ENCODE data around the gene ACAP2.
A peak's percentile ranks its signal among the peaks of the same experiment; 100 is the strongest.
"Not testable (repeated sequence)": the region's sequence is repeated elsewhere in the genome, so short reads cannot be mapped to it uniquely, and the experiment has no call there.

Gene ACAP2, protein sequence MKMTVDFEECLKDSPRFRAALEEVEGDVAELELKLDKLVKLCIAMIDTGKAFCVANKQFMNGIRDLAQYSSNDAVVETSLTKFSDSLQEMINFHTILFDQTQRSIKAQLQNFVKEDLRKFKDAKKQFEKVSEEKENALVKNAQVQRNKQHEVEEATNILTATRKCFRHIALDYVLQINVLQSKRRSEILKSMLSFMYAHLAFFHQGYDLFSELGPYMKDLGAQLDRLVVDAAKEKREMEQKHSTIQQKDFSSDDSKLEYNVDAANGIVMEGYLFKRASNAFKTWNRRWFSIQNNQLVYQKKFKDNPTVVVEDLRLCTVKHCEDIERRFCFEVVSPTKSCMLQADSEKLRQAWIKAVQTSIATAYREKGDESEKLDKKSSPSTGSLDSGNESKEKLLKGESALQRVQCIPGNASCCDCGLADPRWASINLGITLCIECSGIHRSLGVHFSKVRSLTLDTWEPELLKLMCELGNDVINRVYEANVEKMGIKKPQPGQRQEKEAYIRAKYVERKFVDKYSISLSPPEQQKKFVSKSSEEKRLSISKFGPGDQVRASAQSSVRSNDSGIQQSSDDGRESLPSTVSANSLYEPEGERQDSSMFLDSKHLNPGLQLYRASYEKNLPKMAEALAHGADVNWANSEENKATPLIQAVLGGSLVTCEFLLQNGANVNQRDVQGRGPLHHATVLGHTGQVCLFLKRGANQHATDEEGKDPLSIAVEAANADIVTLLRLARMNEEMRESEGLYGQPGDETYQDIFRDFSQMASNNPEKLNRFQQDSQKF

DNA sequence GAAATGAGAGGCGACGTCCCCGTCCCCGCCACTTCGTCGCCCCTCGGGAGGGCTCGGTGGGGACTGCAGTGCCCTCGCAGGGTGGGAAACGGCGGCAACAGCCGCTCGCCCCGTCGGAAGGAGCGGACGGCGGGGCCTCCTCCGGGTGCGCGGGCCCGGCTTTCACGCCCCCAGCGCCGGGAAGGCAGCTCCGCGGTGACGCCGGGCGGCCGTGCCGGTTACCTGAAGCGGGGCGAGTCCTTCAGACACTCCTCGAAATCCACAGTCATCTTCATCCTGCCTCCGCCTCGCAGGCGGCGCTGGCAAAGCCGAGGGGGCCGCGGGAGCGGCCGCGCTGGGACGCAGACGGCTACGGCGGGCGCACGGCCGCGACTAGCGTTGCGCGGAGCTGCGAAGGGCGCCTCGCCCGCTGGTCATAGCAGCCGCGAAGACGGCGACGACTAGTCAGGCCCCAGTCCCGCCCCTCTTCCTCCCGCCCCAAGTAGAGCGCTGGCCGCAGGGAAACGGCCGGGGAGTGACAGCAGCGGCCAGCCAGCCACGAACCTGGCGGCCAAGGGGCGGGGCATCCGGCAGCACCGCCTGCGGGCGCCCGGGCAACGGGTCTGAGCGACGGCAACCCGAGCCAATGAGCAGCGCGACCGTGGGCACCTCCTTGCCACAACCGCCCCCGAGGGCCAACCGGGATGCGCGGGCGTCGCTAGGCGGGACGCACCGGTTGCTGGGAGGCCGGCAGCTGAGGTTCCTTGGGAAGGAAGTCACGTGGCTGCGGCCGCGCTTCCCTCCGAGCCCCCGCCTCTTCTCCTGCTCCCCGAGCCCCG is at the start of gene ACAP2:
Gene ACAP2 (minus strand): TSS at position 448 of the 818 bp plus-strand sequence. CDS start 173 bp downstream, at position 275.
- Mint-ChIP-seq H3K4me3 (peak within 1 kb of the TSS; percentile 93 to 96), H3K36me3 (peaks cover 0 to 6% of the 10 kb centered on the region in 2 donors), H3K27me3 (no peaks in the 10 kb centered on the region), H3K4me1 (peaks cover 13 to 33% of the 10 kb centered on the region in 2 donors), H3K9me3 (no peaks in the 10 kb centered on the region), H3K27ac (peak within 1 kb of the TSS; percentile 96)
- peak; percentile 100 for DNase-seq
- ATAC-seq (replicated peaks) = peak; percentile 89 to 93

DNA sequence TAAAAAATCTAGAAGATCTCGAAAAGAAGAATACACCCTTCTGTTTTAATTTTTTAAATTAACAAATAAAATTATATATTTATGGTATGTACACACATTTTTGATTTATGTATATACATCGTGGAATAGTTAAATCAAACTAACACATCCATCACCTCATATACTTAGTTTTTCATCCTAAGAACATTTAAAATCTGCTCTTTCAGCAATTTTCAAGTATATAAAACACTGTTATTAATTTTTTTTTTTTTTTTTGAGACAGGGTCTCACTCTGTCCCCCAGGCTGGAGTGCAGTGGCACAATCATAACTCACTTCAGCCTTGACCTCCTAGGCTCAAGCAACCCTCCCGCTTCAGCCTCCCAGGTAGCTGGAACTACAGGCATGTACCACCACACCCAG is 32.8 kb upstream of the ACAP2 start:
- ATAC-seq (replicated peaks) (no peak), DNase-seq (no peak)
- no peaks in the 10 kb centered on the region for H3K4me1 Mint-ChIP-seq
- H3K4me3 Mint-ChIP-seq = no peak overlapping the region
- peaks cover 24 to 27% of the 10 kb centered on the region in 2 donors for H3K27me3 Mint-ChIP-seq
- H3K36me3 Mint-ChIP-seq = no peaks in the 10 kb centered on the region
- H3K27ac Mint-ChIP-seq = no peak overlapping the region
- H3K9me3 Mint-ChIP-seq = no peaks in the 10 kb centered on the region

DNA sequence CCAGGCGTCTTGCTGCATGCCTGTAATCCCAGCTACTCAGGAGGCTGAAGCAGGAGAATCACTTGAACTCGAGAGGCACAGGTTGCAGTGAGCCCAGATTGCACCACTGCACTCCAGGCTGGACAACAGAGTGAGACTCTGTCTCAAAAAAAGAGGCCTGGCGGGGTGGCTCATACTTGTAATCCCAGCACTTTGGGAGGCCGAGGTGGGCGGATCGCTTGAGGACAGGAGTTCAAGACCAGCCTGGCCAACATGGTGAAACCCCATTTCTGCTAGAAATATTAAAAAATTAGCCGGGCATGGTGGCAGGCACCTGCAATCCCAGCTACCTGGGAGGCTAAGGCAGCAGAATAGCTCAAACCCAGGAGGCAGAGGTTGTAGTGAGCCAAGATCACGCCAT is 32.3 kb upstream of the ACAP2 start:
- not testable (repeated sequence) for DNase-seq

DNA sequence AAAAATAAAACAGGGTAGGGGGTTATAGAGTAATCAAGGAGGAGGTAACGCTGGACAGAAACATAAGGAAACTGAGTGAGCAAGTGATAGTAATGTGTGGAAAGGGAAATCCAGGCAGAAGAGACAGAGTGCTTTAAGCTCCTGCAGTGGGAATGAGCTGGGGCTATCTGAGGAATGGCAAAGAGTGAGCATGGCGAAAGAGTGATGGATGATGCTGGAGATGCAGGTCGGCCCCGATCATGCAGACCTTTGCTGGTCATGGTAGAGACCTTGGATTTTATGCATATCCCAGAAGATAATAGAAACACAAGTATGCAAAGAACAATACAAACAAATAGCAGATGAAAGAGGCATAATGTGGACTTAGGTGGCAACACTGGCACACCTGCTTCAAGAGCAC is 26.0 kb upstream of the ACAP2 start:
- Mint-ChIP-seq H3K36me3 (peaks cover 1 to 11% of the 10 kb centered on the region in 2 donors), H3K9me3 (peaks cover 9 to 13% of the 10 kb centered on the region in 2 donors), H3K4me3 (no peak overlapping the region), H3K27me3 (peaks cover 0 to 5% of the 10 kb centered on the region in 2 donors), H3K27ac (peak overlapping the region; percentile 2), H3K4me1 (peaks cover 6 to 14% of the 10 kb centered on the region in 2 donors)
- ATAC-seq (replicated peaks) (no peak), DNase-seq (no peak)

More for the DNA sequence above, 32.3 kb upstream of the ACAP2 start:
- H3K4me1 Mint-ChIP-seq; ATAC-seq (replicated peaks); H3K36me3 Mint-ChIP-seq; H3K9me3 Mint-ChIP-seq; H3K27ac Mint-ChIP-seq; H3K4me3 Mint-ChIP-seq: not testable (repeated sequence)
- peaks cover 24 to 27% of the 10 kb centered on the region in 2 donors for H3K27me3 Mint-ChIP-seq

DNA sequence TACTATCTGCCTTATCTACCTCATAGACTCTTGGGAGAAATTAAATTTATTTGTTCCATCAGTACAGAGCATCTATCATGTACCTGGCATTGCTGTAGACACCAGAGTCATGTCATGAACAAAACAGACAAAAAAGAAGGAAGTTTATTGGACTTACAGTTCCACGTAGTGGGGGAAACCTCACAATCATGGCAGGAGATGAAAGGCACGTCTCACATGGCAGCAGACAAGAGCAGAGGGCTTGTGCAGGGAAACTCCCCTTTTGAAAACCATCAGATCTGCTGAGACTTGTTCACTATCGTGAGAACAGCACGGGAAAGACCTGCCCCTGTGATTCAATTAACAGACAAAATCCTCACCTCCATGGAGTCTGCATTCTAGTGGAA is 25.6 kb upstream of the ACAP2 start:
- DNase-seq (no peak), ATAC-seq (replicated peaks) (peak; percentile 25 to 62)
- Mint-ChIP-seq H3K4me3 (no peak overlapping the region), H3K27me3 (peaks cover 0 to 5% of the 10 kb centered on the region in 2 donors), H3K9me3 (peaks cover 9 to 13% of the 10 kb centered on the region in 2 donors), H3K4me1 (peaks cover 6 to 14% of the 10 kb centered on the region in 2 donors), H3K36me3 (peaks cover 1 to 11% of the 10 kb centered on the region in 2 donors), H3K27ac (peak overlapping the region; percentile 37)

DNA sequence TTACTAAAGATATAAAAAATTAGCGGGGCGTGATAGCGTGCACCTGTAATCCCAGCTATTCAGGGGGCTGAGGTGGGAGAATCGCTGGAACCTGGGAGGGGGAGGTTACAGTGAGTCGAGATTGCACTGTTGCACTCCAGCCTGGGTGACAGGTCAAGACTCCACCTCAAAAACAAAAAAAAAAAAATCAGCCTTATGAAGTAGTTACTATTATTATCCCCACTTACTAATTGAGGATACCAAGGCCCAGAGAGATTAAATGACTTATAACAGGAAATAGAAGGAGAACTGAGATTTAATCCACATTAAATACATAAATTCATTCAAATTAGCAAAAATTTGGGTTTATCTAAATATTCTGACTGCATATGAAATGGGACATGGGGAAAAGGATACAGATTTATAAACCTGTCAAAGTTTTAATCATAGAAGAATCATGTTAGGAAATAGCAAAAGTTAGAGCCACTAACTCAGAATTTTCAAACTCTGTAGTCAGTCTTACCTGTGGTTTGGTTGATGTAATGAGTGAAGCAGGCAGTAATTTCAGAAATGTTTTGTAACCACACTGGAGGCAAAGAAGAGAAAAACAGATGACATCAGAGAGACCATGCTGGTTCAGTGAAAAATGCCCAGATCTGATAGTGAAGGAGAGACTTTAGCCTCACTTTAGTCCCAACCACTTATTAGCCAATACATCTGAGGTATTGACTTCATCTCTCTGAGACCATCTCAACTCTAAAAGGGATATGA is 25.0 kb upstream of the ACAP2 start:
- Mint-ChIP-seq H3K27me3 (peaks cover 0 to 5% of the 10 kb centered on the region in 2 donors), H3K36me3 (peaks cover 1 to 11% of the 10 kb centered on the region in 2 donors), H3K4me1 (peaks cover 6 to 14% of the 10 kb centered on the region in 2 donors), H3K4me3 (no peak overlapping the region), H3K9me3 (peaks cover 9 to 13% of the 10 kb centered on the region in 2 donors), H3K27ac (peak overlapping the region; percentile 37)
- DNase-seq = no peak
- peak; percentile 73 to 87 for ATAC-seq (replicated peaks)

DNA sequence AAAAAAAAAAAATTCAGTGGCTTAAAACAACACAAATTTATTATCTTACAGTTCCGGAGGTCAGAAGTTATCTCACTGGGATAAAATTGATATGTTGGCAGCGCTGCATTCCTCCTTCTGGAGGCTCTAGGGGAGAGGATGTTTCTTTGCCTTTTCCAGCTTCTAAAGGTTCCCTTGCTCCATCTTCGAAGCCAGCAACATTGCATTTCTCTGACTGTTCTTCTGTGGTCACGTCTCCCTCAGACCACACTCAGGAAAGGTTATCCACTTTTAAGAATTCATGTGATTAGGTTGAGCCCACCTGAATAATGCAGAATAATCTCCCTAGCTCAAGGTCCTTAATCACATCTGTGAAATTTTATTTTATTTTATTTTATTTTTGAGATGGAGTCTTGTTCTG is 23.4 kb upstream of the ACAP2 start:
- peaks cover 6 to 14% of the 10 kb centered on the region in 2 donors for H3K4me1 Mint-ChIP-seq
- H3K27me3 Mint-ChIP-seq = no peaks in the 10 kb centered on the region
- no peak overlapping the region for H3K4me3 Mint-ChIP-seq
- no peak overlapping the region for H3K27ac Mint-ChIP-seq
- peaks cover 9 to 13% of the 10 kb centered on the region in 2 donors for H3K9me3 Mint-ChIP-seq
- peaks cover 1 to 11% of the 10 kb centered on the region in 2 donors for H3K36me3 Mint-ChIP-seq
- DNase-seq = no peak
- no peak for ATAC-seq (replicated peaks)

DNA sequence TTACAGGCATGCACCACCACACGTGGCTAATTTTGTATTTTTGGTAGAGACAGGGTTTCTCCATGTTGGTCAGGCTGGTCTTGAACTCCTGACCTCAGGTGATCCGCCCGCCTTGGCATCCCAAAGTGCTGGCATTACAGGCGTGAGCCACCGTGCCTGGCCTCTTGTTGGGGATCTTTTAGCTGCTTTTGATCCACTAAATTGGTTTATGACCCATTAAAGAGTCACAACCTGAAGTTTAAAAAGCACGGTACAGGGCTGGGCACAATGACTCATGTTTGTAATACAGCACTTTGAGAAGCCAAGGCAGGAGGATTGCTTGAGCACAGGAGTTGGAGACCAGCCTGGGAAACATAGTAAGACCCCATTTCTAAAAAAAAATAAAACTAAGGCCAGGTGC is 20.1 kb upstream of the ACAP2 start:
- H3K27ac Mint-ChIP-seq; ATAC-seq (replicated peaks); DNase-seq; H3K9me3 Mint-ChIP-seq; H3K27me3 Mint-ChIP-seq; H3K4me3 Mint-ChIP-seq; H3K36me3 Mint-ChIP-seq: not testable (repeated sequence)
- H3K4me1 Mint-ChIP-seq = peaks cover 5 to 15% of the 10 kb centered on the region in 2 donors

DNA sequence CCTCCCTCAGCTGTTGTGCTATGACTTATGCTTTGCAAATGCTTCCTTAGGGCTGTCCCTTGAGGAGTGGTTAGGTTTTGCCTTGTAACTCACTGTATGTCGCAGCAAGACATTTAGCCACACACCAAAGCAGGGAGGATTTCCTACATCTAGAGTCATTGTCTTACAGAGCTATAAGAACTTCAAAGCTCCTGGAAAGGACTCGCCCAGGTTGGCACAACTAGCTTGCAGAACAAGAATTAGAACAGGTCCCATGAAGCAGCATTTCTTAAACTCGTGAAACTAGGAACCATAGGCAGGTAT is 19.4 kb upstream of the ACAP2 start:
- Mint-ChIP-seq H3K4me3 (no peak overlapping the region), H3K27me3 (no peaks in the 10 kb centered on the region), H3K9me3 (no peaks in the 10 kb centered on the region), H3K36me3 (no peaks in the 10 kb centered on the region), H3K4me1 (peaks cover 3 to 8% of the 10 kb centered on the region in 2 donors), H3K27ac (no peak overlapping the region)
- ATAC-seq (replicated peaks) (no peak), DNase-seq (no peak)

DNA sequence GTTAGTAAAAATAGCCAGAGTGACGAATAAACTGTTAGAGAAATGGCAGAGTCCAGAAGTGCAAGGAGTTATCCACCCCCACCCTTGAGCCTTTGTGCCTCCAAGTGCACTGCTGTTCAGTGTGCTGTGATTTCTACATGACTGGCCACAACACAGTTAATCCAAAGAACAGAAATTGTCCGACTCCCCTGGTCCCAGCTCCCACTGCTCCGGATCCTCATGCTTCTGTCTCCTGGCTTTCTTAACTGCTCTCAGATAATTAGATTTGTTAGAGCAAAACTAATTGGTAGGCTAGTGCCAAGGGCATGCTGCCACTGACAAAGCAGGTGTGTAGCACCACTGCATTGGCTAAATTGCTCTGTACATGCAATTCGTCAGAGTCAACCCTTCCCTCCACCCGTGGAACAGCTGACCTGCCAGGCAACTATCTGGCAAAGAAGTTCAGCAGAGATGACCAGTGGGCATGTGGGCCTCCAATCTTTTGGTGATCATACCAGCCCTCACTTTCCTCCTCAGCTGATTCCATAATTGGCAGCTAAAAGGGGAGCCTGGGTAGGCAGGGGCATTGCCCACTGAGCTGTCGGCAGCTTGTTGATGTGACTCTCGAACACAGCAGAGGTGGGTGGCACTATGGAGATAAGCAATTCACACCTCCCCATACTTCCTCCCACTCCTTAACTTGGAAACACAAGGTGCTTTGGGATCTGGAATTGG is 18.9 kb upstream of the ACAP2 start:
- H3K36me3 Mint-ChIP-seq = no peaks in the 10 kb centered on the region
- DNase-seq (no peak), ATAC-seq (replicated peaks) (no peak)
- no peak overlapping the region for H3K4me3 Mint-ChIP-seq
- H3K4me1 Mint-ChIP-seq = peaks cover 3 to 7% of the 10 kb centered on the region in 2 donors
- H3K27ac Mint-ChIP-seq = no peak overlapping the region
- no peaks in the 10 kb centered on the region for H3K27me3 Mint-ChIP-seq
- H3K9me3 Mint-ChIP-seq = no peaks in the 10 kb centered on the region

DNA sequence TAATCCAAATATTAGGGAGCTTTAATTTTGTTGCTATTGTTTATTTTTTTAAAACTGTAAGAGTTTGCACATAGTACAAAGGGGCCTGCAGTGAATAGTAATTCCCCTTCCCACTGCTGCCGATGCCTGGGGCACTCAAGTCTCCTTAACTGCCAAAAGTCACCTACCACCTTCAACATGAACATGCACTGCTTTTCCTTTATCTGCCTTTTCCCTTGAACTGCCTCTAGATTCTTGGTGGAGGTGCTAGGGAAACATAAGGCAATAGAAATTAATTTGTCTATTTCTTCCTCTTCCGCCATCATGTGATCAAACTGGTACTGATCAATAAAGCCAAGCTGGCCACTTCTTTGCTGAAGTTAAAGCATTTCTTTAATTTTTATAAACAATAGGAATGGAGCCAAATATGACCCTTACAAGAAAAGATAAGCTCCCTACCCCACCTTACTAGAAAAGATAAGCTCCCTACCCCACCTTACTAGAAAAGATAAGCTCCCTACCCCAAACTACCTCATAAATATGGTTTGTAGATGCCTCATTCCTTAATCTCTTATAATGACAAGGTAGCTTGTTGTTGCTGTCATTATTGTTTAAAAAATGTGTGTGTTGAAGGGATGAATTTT is 17.4 kb upstream of the ACAP2 start:
- H3K4me1 Mint-ChIP-seq = peaks cover 3 to 7% of the 10 kb centered on the region in 2 donors
- ATAC-seq (replicated peaks) = no peak
- no peak overlapping the region for H3K27ac Mint-ChIP-seq
- H3K27me3 Mint-ChIP-seq = no peaks in the 10 kb centered on the region
- H3K36me3 Mint-ChIP-seq = no peaks in the 10 kb centered on the region
- no peak for DNase-seq
- H3K9me3 Mint-ChIP-seq = no peaks in the 10 kb centered on the region
- no peak overlapping the region for H3K4me3 Mint-ChIP-seq

DNA sequence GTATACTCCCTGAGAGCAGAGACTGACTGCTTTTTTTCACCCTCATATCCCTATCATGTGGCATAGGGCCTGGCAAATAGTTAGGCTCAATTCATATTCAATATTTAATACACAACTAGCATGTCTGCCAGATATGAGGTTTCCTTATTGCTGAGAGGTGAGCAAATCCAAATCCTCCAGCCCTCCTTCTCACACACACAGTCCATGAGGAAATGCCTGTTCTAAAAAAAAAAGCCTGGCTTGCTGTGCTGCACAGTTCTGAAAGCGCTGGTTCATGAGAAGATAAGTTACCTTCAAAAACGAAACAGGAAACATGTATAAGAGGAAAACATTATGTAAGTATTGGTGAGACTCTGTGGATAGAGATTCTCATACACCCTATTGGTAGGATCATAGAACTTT is 15.5 kb upstream of the ACAP2 start:
- peaks cover 1 to 6% of the 10 kb centered on the region in 2 donors for H3K9me3 Mint-ChIP-seq
- no peak for DNase-seq
- no peaks in the 10 kb centered on the region for H3K27me3 Mint-ChIP-seq
- H3K36me3 Mint-ChIP-seq = peaks cover 0 to 3% of the 10 kb centered on the region in 2 donors
- no peak overlapping the region for H3K4me3 Mint-ChIP-seq
- H3K27ac Mint-ChIP-seq = peak overlapping the region; percentile 20
- ATAC-seq (replicated peaks) = peak; percentile 81 to 83
- peaks cover 3 to 7% of the 10 kb centered on the region in 2 donors for H3K4me1 Mint-ChIP-seq

DNA sequence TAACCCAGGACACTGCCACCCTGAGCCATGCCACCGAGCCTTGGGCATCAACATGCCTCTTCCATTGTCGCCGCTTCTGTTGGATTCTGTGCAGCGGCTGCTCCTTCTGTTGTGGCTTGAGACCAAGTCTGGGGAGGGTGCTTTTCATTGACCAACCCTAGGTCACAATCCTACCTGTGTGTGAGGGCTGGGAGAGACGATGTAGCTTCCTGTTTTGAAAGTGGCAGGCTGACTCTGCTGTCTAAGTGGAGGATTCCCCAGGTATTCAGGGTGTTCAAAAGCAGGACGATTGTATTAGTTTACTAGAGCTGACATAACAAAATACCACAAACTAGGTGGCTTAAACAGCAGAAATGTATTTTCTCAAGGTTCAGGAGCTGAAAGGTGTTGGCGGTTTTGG is 13.0 kb upstream of the ACAP2 start:
- no peaks in the 10 kb centered on the region for H3K27me3 Mint-ChIP-seq
- H3K4me1 Mint-ChIP-seq = peaks cover 3 to 7% of the 10 kb centered on the region in 2 donors
- ATAC-seq (replicated peaks) (no peak), DNase-seq (no peak)
- no peak overlapping the region for H3K4me3 Mint-ChIP-seq
- no peak overlapping the region for H3K27ac Mint-ChIP-seq
- peaks cover 1 to 6% of the 10 kb centered on the region in 2 donors for H3K9me3 Mint-ChIP-seq
- peaks cover 0 to 3% of the 10 kb centered on the region in 2 donors for H3K36me3 Mint-ChIP-seq

Data from stimulated activated naive B cell treated with anti-CD40 and anti-IgM and Interleukin-4, amounts not matched to agents 10 μg/mL and 1 μg/mL and 100 μg/mL, for 72 hours (primary cell).